Astrocyte (in vitro differentiated cells and primary cell): ENCODE measurements around the gene FRY. TPM values are rescaled to one million over a fixed set of nuclear protein-coding genes. Genes with fewer than 3 reads are reported as not detected.

Experiments used
- DNase-seq: peaks from one replicate; pipeline ENCODE4 v3.0.0-alpha.2; 2010; ENCODE audit warnings: low read depth
- FAIRE-seq: peaks from 2 replicates; lab custom pipeline; 2011; peaks lifted over from hg19 to GRCh38; lab: Jason Lieb, UNC
- H2AFZ ChIP-seq: 2 replicates; pipeline ENCODE4 v1.6.0; 2012; ENCODE audit warnings: low read depth, low read length, inconsistent platforms
- H3K27ac ChIP-seq: 2 replicates; pipeline ENCODE4 v1.5.1; 2011; ENCODE audit warnings: low read depth, low read length, inconsistent platforms
- H3K27me3 ChIP-seq: 2 replicates; pipeline ENCODE4 v1.6.0; 2011; ENCODE audit warnings: low read length, inconsistent platforms; ENCODE audit not compliant: insufficient read depth
- H3K36me3 ChIP-seq: 2 replicates; pipeline ENCODE4 v1.5.1; 2011; ENCODE audit warnings: low read length, inconsistent platforms; ENCODE audit not compliant: insufficient read depth
- H3K4me1 ChIP-seq: 2 replicates; pipeline ENCODE4 v1.5.1; 2011; ENCODE audit warnings: low read length, inconsistent platforms; ENCODE audit not compliant: insufficient read depth
- H3K4me2 ChIP-seq: 2 replicates; pipeline ENCODE4 v1.6.0; 2012; ENCODE audit warnings: low read length, inconsistent platforms
- H3K4me3 ChIP-seq: 2 replicates; pipeline ENCODE4 v1.5.1; 2011; ENCODE audit warnings: low read depth, mild to moderate bottlenecking, low read length, inconsistent platforms; ENCODE audit not compliant: insufficient read depth
- H3K79me2 ChIP-seq: 2 replicates; pipeline ENCODE4 v1.6.0; 2012; ENCODE audit warnings: mild to moderate bottlenecking, low read length, inconsistent platforms; ENCODE audit not compliant: insufficient read depth
- H3K9ac ChIP-seq: 2 replicates; pipeline ENCODE4 v1.6.0; 2012; ENCODE audit warnings: mild to moderate bottlenecking, low read length, inconsistent platforms
- H3K9me3 ChIP-seq: 2 replicates; pipeline ENCODE4 v1.5.1; 2012; ENCODE audit warnings: low read depth, mild to moderate bottlenecking, low read length, inconsistent platforms; ENCODE audit not compliant: insufficient read depth
- H4K20me1 ChIP-seq: 2 replicates; pipeline ENCODE4 v1.6.0; 2012; ENCODE audit warnings: low read length, inconsistent platforms; ENCODE audit not compliant: insufficient read depth
- H3K27ac Mint-ChIP-seq: one replicate; pipeline ENCODE4 v1.8.0; 2021; ENCODE audit warnings: mild to moderate bottlenecking, mixed read lengths; ENCODE audit not compliant: unreplicated experiment
- H3K27me3 Mint-ChIP-seq: one replicate; pipeline ENCODE4 v1.8.0; 2021; ENCODE audit warnings: low read depth, mixed read lengths; ENCODE audit not compliant: unreplicated experiment
- H3K36me3 Mint-ChIP-seq: one replicate; pipeline ENCODE4 v1.8.0; 2021; ENCODE audit warnings: low read depth, mixed read lengths; ENCODE audit not compliant: unreplicated experiment
- H3K4me1 Mint-ChIP-seq: one replicate; pipeline ENCODE4 v1.8.0; 2021; ENCODE audit warnings: low read depth, mixed read lengths; ENCODE audit not compliant: unreplicated experiment
- H3K4me3 Mint-ChIP-seq: one replicate; pipeline ENCODE4 v1.8.0; 2021; ENCODE audit warnings: mild to moderate bottlenecking, moderate library complexity, mixed read lengths; ENCODE audit not compliant: unreplicated experiment
- H3K9me3 Mint-ChIP-seq: one replicate; pipeline ENCODE4 v1.8.0; 2021; ENCODE audit warnings: mild to moderate bottlenecking, mixed read lengths; ENCODE audit not compliant: unreplicated experiment
- EZH2 ChIP-seq: IDR thresholded peaks from 2 replicates; pipeline ENCODE4 v1.6.1; 2012; ENCODE audit warnings: mild to moderate bottlenecking, low read length, inconsistent platforms; ENCODE audit not compliant: insufficient read depth
- total RNA-seq: library from RNA; stranded (reverse); gene quantifications from 2 replicates; pipeline ENCODE4 v1.2.1, GENCODE V29; 2021
- TF ChIP-seq, protein P1 (sequence below): IDR thresholded peaks from 2 replicates; pipeline ENCODE4 v1.5.1; 2011; ENCODE audit warnings: low read depth, mild to moderate bottlenecking, inconsistent platforms, low read length, moderate library complexity; ENCODE audit not compliant: insufficient read depth

The FRY gene
- total RNA-seq, 1 donor from 2014 or later: 4.6 TPM

GRCh38 chr13:32025730-32026129 lies 5.8 kb upstream of the FRY start:
- no peaks in the 10 kb centered on the region for H3K9me3 Mint-ChIP-seq
- Histone ChIP-seq H3K9me3 (no peaks in the 10 kb centered on the region), H3K36me3 (no peaks in the 10 kb centered on the region), H3K27ac (no peak overlapping the region), H3K79me2 (no peaks in the 10 kb centered on the region), H4K20me1 (no peaks in the 10 kb centered on the region), H3K27me3 (no peaks in the 10 kb centered on the region), H2AFZ (no peak overlapping the region), H3K4me2 (no peak overlapping the region), H3K9ac (no peak overlapping the region), H3K4me1 (no peaks in the 10 kb centered on the region), H3K4me3 (no peak overlapping the region)
- FAIRE-seq: no peak
- DNase-seq: no peak
- no peak for TF ChIP-seq EZH2
- TF ChIP-seq, protein P1, sequence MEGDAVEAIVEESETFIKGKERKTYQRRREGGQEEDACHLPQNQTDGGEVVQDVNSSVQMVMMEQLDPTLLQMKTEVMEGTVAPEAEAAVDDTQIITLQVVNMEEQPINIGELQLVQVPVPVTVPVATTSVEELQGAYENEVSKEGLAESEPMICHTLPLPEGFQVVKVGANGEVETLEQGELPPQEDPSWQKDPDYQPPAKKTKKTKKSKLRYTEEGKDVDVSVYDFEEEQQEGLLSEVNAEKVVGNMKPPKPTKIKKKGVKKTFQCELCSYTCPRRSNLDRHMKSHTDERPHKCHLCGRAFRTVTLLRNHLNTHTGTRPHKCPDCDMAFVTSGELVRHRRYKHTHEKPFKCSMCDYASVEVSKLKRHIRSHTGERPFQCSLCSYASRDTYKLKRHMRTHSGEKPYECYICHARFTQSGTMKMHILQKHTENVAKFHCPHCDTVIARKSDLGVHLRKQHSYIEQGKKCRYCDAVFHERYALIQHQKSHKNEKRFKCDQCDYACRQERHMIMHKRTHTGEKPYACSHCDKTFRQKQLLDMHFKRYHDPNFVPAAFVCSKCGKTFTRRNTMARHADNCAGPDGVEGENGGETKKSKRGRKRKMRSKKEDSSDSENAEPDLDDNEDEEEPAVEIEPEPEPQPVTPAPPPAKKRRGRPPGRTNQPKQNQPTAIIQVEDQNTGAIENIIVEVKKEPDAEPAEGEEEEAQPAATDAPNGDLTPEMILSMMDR: no peak
- no peaks in the 10 kb centered on the region for H3K27me3 Mint-ChIP-seq
- H3K27ac Mint-ChIP-seq: no peak overlapping the region
- peaks cover 4% of the 10 kb centered on the region for H3K4me1 Mint-ChIP-seq
- H3K4me3 Mint-ChIP-seq: no peak overlapping the region
- no peaks in the 10 kb centered on the region for H3K36me3 Mint-ChIP-seq

GRCh38 chr13:32026623-32027022 lies 5.0 kb upstream of the FRY start:
- H3K79me2 ChIP-seq: no peaks in the 10 kb centered on the region
- DNase-seq: no peak
- Mint-ChIP-seq H3K4me1 (peaks cover 5% of the 10 kb centered on the region), H3K27me3 (no peaks in the 10 kb centered on the region), H3K27ac (no peak overlapping the region), H3K4me3 (no peak overlapping the region), H3K36me3 (no peaks in the 10 kb centered on the region), H3K9me3 (no peaks in the 10 kb centered on the region)
- no peaks in the 10 kb centered on the region for H4K20me1 ChIP-seq
- no peaks in the 10 kb centered on the region for H3K9me3 ChIP-seq
- FAIRE-seq: no peak
- no peaks in the 10 kb centered on the region for H3K36me3 ChIP-seq
- no peak overlapping the region for H3K27ac ChIP-seq
- H3K4me2 ChIP-seq: no peak overlapping the region
- TF ChIP-seq EZH2: no peak
- TF ChIP-seq, protein P1: no peak
- no peak overlapping the region for H2AFZ ChIP-seq
- no peak overlapping the region for H3K9ac ChIP-seq
- no peaks in the 10 kb centered on the region for H3K4me1 ChIP-seq
- no peak overlapping the region for H3K4me3 ChIP-seq
- no peaks in the 10 kb centered on the region for H3K27me3 ChIP-seq

DNA sequence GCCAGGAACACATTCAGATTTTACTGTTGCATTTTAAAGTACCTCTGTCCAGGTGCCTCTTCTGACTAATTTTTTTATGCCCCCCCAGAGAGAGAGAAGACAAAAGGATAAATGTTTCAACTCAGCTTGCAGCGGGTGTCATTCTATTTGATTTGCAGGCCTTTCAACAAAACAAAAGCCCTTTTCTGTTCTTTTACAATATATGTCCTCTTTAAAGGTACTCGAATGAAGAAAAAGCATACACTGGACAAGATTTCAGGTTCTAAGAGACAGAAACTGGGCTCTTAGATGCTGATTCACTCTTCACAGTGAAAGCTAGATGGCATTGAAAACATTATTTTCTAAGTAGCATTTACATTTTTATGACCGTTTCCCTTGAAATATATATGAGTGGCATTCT lies 2.9 kb upstream of the FRY start:
- Histone ChIP-seq H3K4me1 (peaks cover 3% of the 10 kb centered on the region), H2AFZ (no peak overlapping the region), H3K9me3 (no peaks in the 10 kb centered on the region), H3K9ac (no peak overlapping the region), H4K20me1 (no peaks in the 10 kb centered on the region), H3K79me2 (no peaks in the 10 kb centered on the region), H3K36me3 (no peaks in the 10 kb centered on the region), H3K27me3 (no peaks in the 10 kb centered on the region), H3K4me3 (no peak overlapping the region), H3K4me2 (no peak overlapping the region), H3K27ac (no peak overlapping the region)
- Mint-ChIP-seq H3K27me3 (no peaks in the 10 kb centered on the region), H3K4me1 (peaks cover 5% of the 10 kb centered on the region), H3K9me3 (no peaks in the 10 kb centered on the region), H3K27ac (no peak overlapping the region), H3K36me3 (no peaks in the 10 kb centered on the region), H3K4me3 (no peak overlapping the region)
- TF ChIP-seq EZH2: no peak
- TF ChIP-seq, protein P1: no peak
- DNase-seq: no peak
- FAIRE-seq: no peak
